GM18517 (cell line): ENCODE data around the gene TALDO1.
A peak's percentile ranks its signal among the peaks of the same experiment; 100 is the strongest.
"Not testable (repeated sequence)": the region's sequence is repeated elsewhere in the genome, so short reads cannot be mapped to it uniquely, and the experiment has no call there.

Experiments
- ATAC-seq: cut with Tn5 transposase; IDR thresholded peaks from one replicate; pipeline ENCODE4 v1.9.1; 2021; ENCODE audit warnings: mild to moderate bottlenecking, moderate library complexity; ENCODE audit not compliant: unreplicated experiment

Gene TALDO1

GRCh38 chr11:733072-733471 lies 14.2 kb upstream of the TALDO1 start:
- no peak for ATAC-seq

GRCh38 chr11:734541-734940 lies 12.7 kb upstream of the TALDO1 start:
- not testable (repeated sequence) for ATAC-seq

- no peak for ATAC-seq
Observed at GRCh38 chr11:737366-737765, 9.9 kb upstream of the TALDO1 start.

GRCh38 chr11:737899-738298 lies 9.4 kb upstream of the TALDO1 start:
- not testable (repeated sequence) for ATAC-seq

- ATAC-seq: no peak
Observed at GRCh38 chr11:742156-742546, 5.1 kb upstream of the TALDO1 start.

- no peak for ATAC-seq
Observed at GRCh38 chr11:742571-743201, 4.6 kb upstream of the TALDO1 start.

GRCh38 chr11:745428-745827 lies 1.8 kb upstream of the TALDO1 start:
- no peak for ATAC-seq

- peak; percentile 46 for ATAC-seq
Observed at GRCh38 chr11:746289-747157, 741 bp upstream of the TALDO1 start.

- ATAC-seq: no peak
Observed at GRCh38 chr11:748007-748359, 719 bp downstream of the TALDO1 start.

GRCh38 chr11:749731-750130 lies 2.5 kb downstream of the TALDO1 start:
- ATAC-seq: no peak

- ATAC-seq: no peak
Observed at GRCh38 chr11:760236-760635, 13.0 kb downstream of the TALDO1 start.

GRCh38 chr11:761526-762108 lies 14.4 kb downstream of the TALDO1 start:
- no peak for ATAC-seq

GRCh38 chr11:762421-763072 lies 15.3 kb downstream of the TALDO1 start:
- ATAC-seq: no peak

GRCh38 chr11:763073-763463 lies 15.8 kb downstream of the TALDO1 start:
- ATAC-seq: no peak

- no peak for ATAC-seq
Observed at GRCh38 chr11:763549-764321, 16.5 kb downstream of the TALDO1 start.

GRCh38 chr11:764322-765024 lies 17.2 kb downstream of the TALDO1 start:
- ATAC-seq: no peak

- no peak for ATAC-seq
Observed at GRCh38 chr11:765025-765801, 17.9 kb downstream of the TALDO1 start.

GRCh38 chr11:765802-766091 lies 18.5 kb downstream of the TALDO1 start:
- ATAC-seq: no peak

GRCh38 chr11:766106-766935 lies 19.1 kb downstream of the TALDO1 start:
- ATAC-seq: no peak
